CD14-positive monocyte (primary cell): ENCODE measurements around the gene RO60. TPM values are rescaled to one million over a fixed set of nuclear protein-coding genes. Genes with fewer than 3 reads are reported as not detected.

Experiments used
- DNase-seq, 3 donors: peaks; one replicate each; pipeline ENCODE4 v3.0.0-alpha.2; 2011 to 2022
- H2AFZ ChIP-seq: 2 replicates; pipeline ENCODE4 v1.6.0; 2012; ENCODE audit warnings: mild to moderate bottlenecking, low read depth, low read length, inconsistent platforms; ENCODE audit not compliant: insufficient read depth, poor library complexity, severe bottlenecking
- H3K27ac ChIP-seq, 2 donors: 1 replicate in 1 of 2; 2 replicates in 1 of 2; pipeline ENCODE4 v1.5.1; 2012 to 2013; ENCODE audit warnings: low read length in 2 of 2, control low read depth in 1 of 2, inconsistent platforms in 1 of 2, low read depth in 1 of 2, mild to moderate bottlenecking in 1 of 2
- H3K27me3 ChIP-seq, 2 donors: one replicate each; pipeline versions ENCODE4 v1.6.0 to v1.6.1; 2011 to 2013; ENCODE audit warnings: low read length in 2 of 2; ENCODE audit not compliant: control insufficient read depth in 2 of 2, insufficient read depth in 2 of 2
- H3K36me3 ChIP-seq, 2 donors: replicated peaks in 1 of 2; 1 replicate in 1 of 2; 2 replicates in 1 of 2; pipeline versions ENCODE4 v1.5.1 to v1.6.1; 2012 to 2013; ENCODE audit warnings: low read length in 2 of 2, control low read depth in 1 of 2, inconsistent platforms in 1 of 2, mild to moderate bottlenecking in 1 of 2; ENCODE audit not compliant: insufficient read depth in 2 of 2, control insufficient read depth in 1 of 2
- H3K4me1 ChIP-seq, 2 donors: 1 replicate in 1 of 2; 2 replicates in 1 of 2; pipeline versions ENCODE4 v1.5.1 to v1.6.1; 2012 to 2013; ENCODE audit warnings: low read length in 2 of 2, control low read depth in 1 of 2, inconsistent platforms in 1 of 2, mild to moderate bottlenecking in 1 of 2, moderate library complexity in 1 of 2; ENCODE audit not compliant: insufficient read depth in 2 of 2, control insufficient read depth in 1 of 2
- H3K4me2 ChIP-seq: replicated peaks from 2 replicates; pipeline ENCODE3; 2012; ENCODE audit warnings: low read length, moderate library complexity, mild to moderate bottlenecking; ENCODE audit not compliant: poor library complexity, severe bottlenecking; ENCODE audit errors: extremely low read depth
- H3K4me3 ChIP-seq, 3 experiments: fragments of 200-600 bp in 1 of 3; sonication (generic) in 1 of 3; replicated peaks in 1 of 3; 1 replicate in 2 of 3; 2 replicates in 1 of 3; pipeline ENCODE4 v1.5.1; 2011 to 2013; ENCODE audit warnings: low read length in 3 of 3, mild to moderate bottlenecking in 3 of 3, control low read depth in 2 of 3, low read depth in 2 of 3, inconsistent platforms in 1 of 3, moderate library complexity in 1 of 3
- H3K79me2 ChIP-seq: 2 replicates; pipeline ENCODE4 v1.6.0; 2012; ENCODE audit warnings: mild to moderate bottlenecking, control low read depth, inconsistent platforms, low read length, moderate library complexity; ENCODE audit not compliant: insufficient read depth
- H3K9ac ChIP-seq: 2 replicates; pipeline ENCODE4 v1.6.0; 2017; ENCODE audit warnings: low read length, mild to moderate bottlenecking; ENCODE audit not compliant: insufficient read depth, poor library complexity, severe bottlenecking
- H3K9me3 ChIP-seq, 2 donors: replicated peaks in 1 of 2; 1 replicate in 1 of 2; 2 replicates in 1 of 2; pipeline versions ENCODE4 v1.5.1 to v1.6.1; 2012 to 2013; ENCODE audit warnings: low read length in 2 of 2, control low read depth in 1 of 2; ENCODE audit not compliant: control insufficient read depth in 1 of 2, insufficient read depth in 1 of 2
- H4K20me1 ChIP-seq: 2 replicates; pipeline ENCODE4 v1.6.0; 2012; ENCODE audit warnings: mild to moderate bottlenecking, low read length, control low read depth, moderate library complexity; ENCODE audit not compliant: insufficient read depth
- H3K27ac Mint-ChIP-seq, 7 donors: one replicate each; pipeline ENCODE4 v1.8.0; 2020; ENCODE audit warnings: mild to moderate bottlenecking in 7 of 7, mixed read lengths in 7 of 7, moderate library complexity in 6 of 7, inconsistent platforms in 2 of 7
- H3K27me3 Mint-ChIP-seq, 3 donors: one replicate each; pipeline ENCODE4 v1.8.0; 2021 to 2022; ENCODE audit warnings: low read depth in 3 of 3, mild to moderate bottlenecking in 3 of 3, mixed read lengths in 3 of 3, moderate library complexity in 3 of 3, inconsistent platforms in 1 of 3
- H3K36me3 Mint-ChIP-seq, 2 donors: one replicate each; pipeline ENCODE4 v1.8.0; 2020; ENCODE audit warnings: mixed read lengths in 2 of 2, inconsistent platforms in 1 of 2, mild to moderate bottlenecking in 1 of 2
- H3K4me1 Mint-ChIP-seq: one replicate; pipeline ENCODE4 v1.8.0; 2020; ENCODE audit warnings: mild to moderate bottlenecking, mixed read lengths
- H3K4me3 Mint-ChIP-seq, 2 donors: one replicate each; pipeline ENCODE4 v1.8.0; 2020; ENCODE audit warnings: mild to moderate bottlenecking in 2 of 2, mixed read lengths in 2 of 2, moderate library complexity in 1 of 2
- H3K9me3 Mint-ChIP-seq, 7 donors: one replicate each; pipeline ENCODE4 v1.8.0; 2020 to 2022; ENCODE audit warnings: mixed read lengths in 7 of 7, mild to moderate bottlenecking in 6 of 7, moderate library complexity in 6 of 7, inconsistent platforms in 2 of 7
- CTCF ChIP-seq: fragments of 200-600 bp; IDR thresholded peaks from one replicate; pipeline ENCODE4 v1.8.0; 2022; ENCODE audit warnings: antibody characterized with exemption, mild to moderate bottlenecking
- WGBS: methylation state at CpG from one replicate; pipeline ENCODE4 v1.1.5; 2013; ENCODE audit warnings: missing lambda C conversion rate; ENCODE audit not compliant: insufficient coverage; 5-methylcytosine and 5-hydroxymethylcytosine counted together
- intact Hi-C, 2 donors: fragments of 100-400 bp; cut with micrococcal nuclease; formaldehyde crosslinking; loops; one replicate each; pipeline versions ENCODE4 v1.15.0 to v1.15.1; 2023
- polyA plus RNA-seq, 3 donors: library from polyadenylated mRNA; depleted of rRNA in 1 of 3; unstranded in 2 of 3; stranded (reverse) in 1 of 3; fragments of 300-500 nt in 2 of 3; fragments of >200 nt in 1 of 3; fragmentation: Illumina TruSeq in 2 of 3; gene quantifications; 1 replicate in 2 of 3; 2 replicates in 1 of 3; pipeline ENCODE4 v1.2.3, GENCODE V29; 2012 to 2021

The RO60 gene
- polyA plus RNA-seq, 3 donors, result 13.2 to 67.9 (median 58.1) TPM

DNA sequence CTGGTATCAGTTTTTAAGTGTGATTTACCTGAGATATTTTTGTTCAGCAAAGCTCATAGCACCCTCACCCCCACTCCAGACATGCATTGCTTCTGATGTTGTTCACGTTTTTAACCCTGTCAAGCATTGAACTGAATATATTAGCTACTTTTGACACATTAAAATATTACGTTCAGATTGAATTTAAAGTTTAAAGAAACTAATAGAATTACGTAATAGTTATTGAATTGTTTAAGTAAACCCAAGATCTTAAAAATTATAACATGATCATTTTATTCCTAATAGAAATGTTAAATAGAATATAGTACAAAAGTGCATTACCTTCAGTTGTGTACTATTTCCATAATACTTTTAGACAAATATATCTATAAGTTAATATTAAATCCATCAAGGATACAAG, 26.9 kb downstream of the RO60 start:
- Histone ChIP-seq H3K9me3 (no peaks in the 10 kb centered on the region), H2AFZ (no peak overlapping the region), H3K9ac (no peak overlapping the region), H4K20me1 (no peaks in the 10 kb centered on the region), H3K27ac (no peak overlapping the region), H3K4me2 (no peak overlapping the region), H3K4me1 (no peaks in the 10 kb centered on the region), H3K36me3 (peaks cover 73 to 94% of the 10 kb centered on the region in 2 donors), H3K27me3 (no peaks in the 10 kb centered on the region), H3K79me2 (no peaks in the 10 kb centered on the region), H3K4me3 (no peak overlapping the region)
- Mint-ChIP-seq H3K4me1 (no peaks in the 10 kb centered on the region), H3K36me3 (peaks cover 54 to 61% of the 10 kb centered on the region in 2 donors), H3K9me3 (no peaks in the 10 kb centered on the region), H3K27ac (no peak overlapping the region), H3K27me3 (no peaks in the 10 kb centered on the region), H3K4me3 (no peak overlapping the region)
- no peak for TF ChIP-seq CTCF
- intact Hi-C loops, result no loop called here
- no peak for DNase-seq
- WGBS, result no CpG with 5 or more reads among the region's 3 CpGs

- H3K36me3 ChIP-seq, result peaks cover 62 to 91% of the 10 kb centered on the region in 2 donors
- H3K9me3 ChIP-seq, result no peaks in the 10 kb centered on the region
- 100% methylated on average over 1 of the region's 3 CpGs for WGBS
- Mint-ChIP-seq H3K36me3 (peaks cover 49 to 54% of the 10 kb centered on the region in 2 donors), H3K9me3 (no peaks in the 10 kb centered on the region), H3K27ac (no peak overlapping the region), H3K27me3 (no peaks in the 10 kb centered on the region), H3K4me1 (no peaks in the 10 kb centered on the region), H3K4me3 (no peak overlapping the region)
- H3K4me3 ChIP-seq, result no peak overlapping the region
- no peak for TF ChIP-seq CTCF
- no peaks in the 10 kb centered on the region for H3K27me3 ChIP-seq
- intact Hi-C loops, result no loop called here
- H3K4me2 ChIP-seq, result no peak overlapping the region
- no peak for DNase-seq
- no peak overlapping the region for H2AFZ ChIP-seq
- H3K4me1 ChIP-seq, result no peaks in the 10 kb centered on the region
- H3K79me2 ChIP-seq, result no peaks in the 10 kb centered on the region
- no peak overlapping the region for H3K27ac ChIP-seq
- H3K9ac ChIP-seq, result no peak overlapping the region
- H4K20me1 ChIP-seq, result no peaks in the 10 kb centered on the region
These were observed 28.5 kb downstream of the RO60 start for GRCh38 chr1:193087893-193088292.
